B cell (primary cell): Measurements from ENCODE around the gene UNC13D. TPM values are rescaled to one million over a fixed set of nuclear protein-coding genes. Genes with fewer than 3 reads are reported as not detected.

ENCODE experiments used
- ATAC-seq: fragments of 200-7000 bp; cut with Tn5 transposase; one replicate; pipeline ENCODE4 v1.10.0; 2021; ENCODE audit warnings: low read depth, mild to moderate bottlenecking, moderate number of reproducible peaks, moderate library complexity
- CTCF ChIA-PET: fragments of 350-600 bp; sonication (Branson Sonifier 250); formaldehyde crosslinking; loops from one replicate; lab custom pipeline; 2021; ENCODE audit warnings: antibody characterized with exemption, inconsistent platforms; lab: Charles Lee
- POLR2A ChIA-PET: fragments of 350-600 bp; sonication (Branson Sonifier 250); formaldehyde crosslinking; loops from one replicate; lab custom pipeline; 2021; ENCODE audit warnings: antibody characterized with exemption; lab: Charles Lee
- DNase-seq: peaks from one replicate; pipeline ENCODE4 v3.0.0; 2013
- H2AFZ ChIP-seq: 2 replicates; pipeline ENCODE4 v1.6.1; 2012; ENCODE audit warnings: mild to moderate bottlenecking, low read depth, low read length; ENCODE audit not compliant: insufficient read depth, poor library complexity, severe bottlenecking
- H3K27ac ChIP-seq, 2 donors: 1 replicate in 1 of 2; 2 replicates in 1 of 2; pipeline ENCODE4 v1.5.1; 2012 to 2013; ENCODE audit warnings: low read length in 2 of 2, mild to moderate bottlenecking in 2 of 2, moderate library complexity in 1 of 2
- H3K27me3 ChIP-seq, 4 experiments: fragments of 200-600 bp in 1 of 4; sonication (generic) in 1 of 4; replicated peaks in 1 of 4; 1 replicate in 2 of 4; 2 replicates in 2 of 4; pipeline versions ENCODE4 v1.6.1 to v1.7.0; 2013 to 2016; ENCODE audit warnings: low read length in 3 of 4, mild to moderate bottlenecking in 2 of 4, mixed read lengths in 1 of 4, moderate library complexity in 1 of 4; ENCODE audit not compliant: insufficient read depth in 4 of 4, control insufficient read depth in 3 of 4; ENCODE audit errors: control extremely low read depth in 1 of 4
- H3K36me3 ChIP-seq, 2 experiments: replicated peaks in 1 of 2; 1 replicate in 1 of 2; 2 replicates in 1 of 2; pipeline versions ENCODE4 v1.6.1 to v1.7.1; 2013; ENCODE audit warnings: low read length in 1 of 2; ENCODE audit not compliant: insufficient read depth in 2 of 2, control insufficient read depth in 1 of 2; ENCODE audit errors: control extremely low read depth in 1 of 2, extremely low read depth in 1 of 2
- H3K4me1 ChIP-seq, 2 donors: fragments of 200-600 bp in 1 of 2; sonication (generic) in 1 of 2; 1 replicate in 1 of 2; 2 replicates in 1 of 2; pipeline versions ENCODE4 v1.5.1 to v1.6.1; 2013 to 2017; ENCODE audit warnings: low read length in 2 of 2; ENCODE audit not compliant: control insufficient read depth in 2 of 2, insufficient read depth in 2 of 2
- H3K4me2 ChIP-seq: replicated peaks from 2 replicates; pipeline ENCODE3; 2012; ENCODE audit warnings: mild to moderate bottlenecking, low read depth, low read length; ENCODE audit not compliant: poor library complexity, severe bottlenecking
- H3K4me3 ChIP-seq, 5 experiments: fragments of 200-600 bp in 1 of 5; sonication (generic) in 1 of 5; 1 replicate in 3 of 5; 2 replicates in 2 of 5; pipeline versions ENCODE4 v1.5.1 to v1.7.0; 2011 to 2016; ENCODE audit warnings: low read length in 4 of 5, mild to moderate bottlenecking in 4 of 5, low read depth in 2 of 5, control low read depth in 1 of 5, moderate library complexity in 1 of 5; ENCODE audit not compliant: insufficient read depth in 1 of 5; ENCODE audit errors: control extremely low read depth in 1 of 5, extremely low read depth in 1 of 5
- H3K79me2 ChIP-seq: fragments of 200-600 bp; sonication (generic); one replicate; pipeline ENCODE4 v1.6.0; 2016; ENCODE audit warnings: low read length; ENCODE audit not compliant: control insufficient read depth, insufficient read depth
- H3K9ac ChIP-seq: fragments of 200-600 bp; sonication (generic); 2 replicates; pipeline ENCODE4 v1.6.1; 2017; ENCODE audit warnings: mild to moderate bottlenecking, low read length, moderate library complexity
- H3K9me3 ChIP-seq, 3 donors: one replicate each; pipeline versions ENCODE4 v1.6.1 to v1.7.1; 2013; ENCODE audit warnings: low read length in 2 of 3; ENCODE audit not compliant: control insufficient read depth in 2 of 3, insufficient read depth in 1 of 3; ENCODE audit errors: control extremely low read depth in 1 of 3
- H4K20me1 ChIP-seq: 2 replicates; pipeline ENCODE4 v1.6.0; 2012; ENCODE audit warnings: mild to moderate bottlenecking, low read length; ENCODE audit not compliant: insufficient read depth, control insufficient read depth, poor library complexity, severe bottlenecking
- H3K27ac Mint-ChIP-seq: one replicate; pipeline ENCODE4 v1.8.0; 2021; ENCODE audit warnings: mixed read lengths
- H3K27me3 Mint-ChIP-seq: one replicate; pipeline ENCODE4 v1.8.0; 2021; ENCODE audit warnings: mixed read lengths
- H3K4me1 Mint-ChIP-seq: one replicate; pipeline ENCODE4 v1.8.0; 2021; ENCODE audit warnings: mixed read lengths
- H3K4me3 Mint-ChIP-seq: one replicate; pipeline ENCODE4 v1.8.0; 2021; ENCODE audit warnings: mixed read lengths
- H3K9me3 Mint-ChIP-seq: one replicate; pipeline ENCODE4 v1.8.0; 2022; ENCODE audit warnings: mixed read lengths; ENCODE audit not compliant: insufficient read depth
- EZH2 ChIP-seq: IDR thresholded peaks from 2 replicates; pipeline ENCODE4 v1.6.1; 2012; ENCODE audit warnings: borderline replicate concordance, low read depth, mild to moderate bottlenecking, moderate library complexity, low read length; ENCODE audit not compliant: insufficient read depth, poor library complexity, severe bottlenecking
- WGBS: methylation state at CpG from one replicate; pipeline ENCODE4 v1.1.5; 2013; ENCODE audit warnings: missing lambda C conversion rate; ENCODE audit not compliant: insufficient coverage; 5-methylcytosine and 5-hydroxymethylcytosine counted together
- intact Hi-C: fragments of 100-400 bp; cut with micrococcal nuclease; formaldehyde crosslinking; loops from one replicate; pipeline ENCODE4 v1.10.0; 2022
- polyA plus RNA-seq: library from polyadenylated mRNA; depleted of rRNA; stranded (reverse); fragments of >200 nt; gene quantifications from 2 replicates; pipeline ENCODE4 v1.2.3, GENCODE V29; 2012
- total RNA-seq, 2 donors: library from RNA; stranded (reverse); fragments of 120-200 nt in 1 of 2; gene quantifications; 1 replicate in 1 of 2; 2 replicates in 1 of 2; pipeline versions ENCODE4 v1.2.3 to v1.2.4, GENCODE V29; 2013 to 2022
- TF ChIP-seq, protein P1 (sequence below): fragments of 200-600 bp; IDR thresholded peaks from one replicate; pipeline ENCODE4 v1.8.0; 2022; ENCODE audit warnings: antibody characterized with exemption, mild to moderate bottlenecking

The UNC13D gene
- total and polyA plus RNA-seq, 2 donors (not counting 1 experiment from before 2014, with no cell fraction given), result 101 to 107 TPM

DNA sequence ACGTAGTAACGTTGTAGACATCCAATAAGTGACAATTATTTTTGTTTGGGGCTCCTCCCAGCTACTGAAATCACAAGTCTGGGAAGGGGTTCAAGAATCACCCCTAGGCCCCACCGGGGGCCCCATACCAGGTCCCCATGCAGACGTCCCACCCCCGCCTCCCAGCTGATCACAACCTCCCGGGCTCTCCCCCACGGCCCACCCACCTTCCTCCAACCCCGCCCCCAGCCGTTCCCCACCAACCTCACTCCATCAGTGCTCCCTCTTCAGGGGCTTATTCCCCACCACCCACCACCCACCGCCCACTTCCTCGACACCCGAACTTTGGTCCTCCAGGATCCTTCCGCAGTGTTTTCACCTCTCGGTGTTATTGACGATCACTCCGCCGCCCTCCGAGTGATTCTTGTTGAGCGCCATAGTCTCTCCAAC, 10.7 kb upstream of the UNC13D start:
- Histone ChIP-seq H3K9me3 (no peaks in the 10 kb centered on the region), H3K27ac (peak overlapping the region; percentile 85 to 92), H3K79me2 (peaks cover 49% of the 10 kb centered on the region), H3K4me3 (peak overlapping the region; percentile 69 to 95 (median 89)), H3K4me2 (peak overlapping the region; percentile 93), H3K36me3 (peaks cover 5 to 20% of the 10 kb centered on the region in 2 experiments), H3K4me1 (peaks cover 34 to 53% of the 10 kb centered on the region in 2 donors), H3K9ac (peak overlapping the region; percentile 95), H3K27me3 (no peaks in the 10 kb centered on the region), H4K20me1 (no peaks in the 10 kb centered on the region), H2AFZ (peak overlapping the region; percentile 71)
- TF ChIP-seq, protein P1, sequence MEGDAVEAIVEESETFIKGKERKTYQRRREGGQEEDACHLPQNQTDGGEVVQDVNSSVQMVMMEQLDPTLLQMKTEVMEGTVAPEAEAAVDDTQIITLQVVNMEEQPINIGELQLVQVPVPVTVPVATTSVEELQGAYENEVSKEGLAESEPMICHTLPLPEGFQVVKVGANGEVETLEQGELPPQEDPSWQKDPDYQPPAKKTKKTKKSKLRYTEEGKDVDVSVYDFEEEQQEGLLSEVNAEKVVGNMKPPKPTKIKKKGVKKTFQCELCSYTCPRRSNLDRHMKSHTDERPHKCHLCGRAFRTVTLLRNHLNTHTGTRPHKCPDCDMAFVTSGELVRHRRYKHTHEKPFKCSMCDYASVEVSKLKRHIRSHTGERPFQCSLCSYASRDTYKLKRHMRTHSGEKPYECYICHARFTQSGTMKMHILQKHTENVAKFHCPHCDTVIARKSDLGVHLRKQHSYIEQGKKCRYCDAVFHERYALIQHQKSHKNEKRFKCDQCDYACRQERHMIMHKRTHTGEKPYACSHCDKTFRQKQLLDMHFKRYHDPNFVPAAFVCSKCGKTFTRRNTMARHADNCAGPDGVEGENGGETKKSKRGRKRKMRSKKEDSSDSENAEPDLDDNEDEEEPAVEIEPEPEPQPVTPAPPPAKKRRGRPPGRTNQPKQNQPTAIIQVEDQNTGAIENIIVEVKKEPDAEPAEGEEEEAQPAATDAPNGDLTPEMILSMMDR, result no peak
- no peak for TF ChIP-seq EZH2
- ATAC-seq (peak; percentile 5), DNase-seq (no peak)
- ChIA-PET POLR2A (interaction anchor here (0.5 to 3.6 kb wide), 33 partner anchors 10 to 842 kb away, joined by 3 to 82 read pairs (median 7); partner anchors contain the start of genes FBF1, GALK1, SLC25A19 and TRIM47), CTCF (interaction anchor here (0.6 to 4.1 kb wide), 19 partner anchors 10 to 150 kb away, joined by 3 to 53 read pairs (median 6); partner anchors contain the start of genes ACOX1, GALK1, MRPL38 and TEN1)
- Mint-ChIP-seq H3K4me3 (no peak overlapping the region), H3K27ac (no peak overlapping the region), H3K9me3 (no peaks in the 10 kb centered on the region), H3K4me1 (peaks cover 42% of the 10 kb centered on the region), H3K27me3 (no peaks in the 10 kb centered on the region)
- WGBS, result 0% methylated on average over 13 of the region's 19 CpGs
- intact Hi-C loops, result loop anchor here (1.0 to 10.0 kb wide), 12 partner anchors 9 to 247 kb away; partner anchors contain the start of genes ACOX1, EXOC7, FBF1 and MRPL38
